NT2/D1 (cell line): ENCODE results near the gene SLC2A1.

Experiments
- YY1 ChIP-seq: IDR thresholded peaks from 2 replicates; pipeline ENCODE4 v1.6.1; 2011; ENCODE audit not compliant: insufficient read length, insufficient read depth
- ZNF274 ChIP-seq: IDR thresholded peaks from 2 replicates; pipeline ENCODE4 v1.6.1; 2011; ENCODE audit warnings: mild to moderate bottlenecking, low read depth, low read length

DNA sequence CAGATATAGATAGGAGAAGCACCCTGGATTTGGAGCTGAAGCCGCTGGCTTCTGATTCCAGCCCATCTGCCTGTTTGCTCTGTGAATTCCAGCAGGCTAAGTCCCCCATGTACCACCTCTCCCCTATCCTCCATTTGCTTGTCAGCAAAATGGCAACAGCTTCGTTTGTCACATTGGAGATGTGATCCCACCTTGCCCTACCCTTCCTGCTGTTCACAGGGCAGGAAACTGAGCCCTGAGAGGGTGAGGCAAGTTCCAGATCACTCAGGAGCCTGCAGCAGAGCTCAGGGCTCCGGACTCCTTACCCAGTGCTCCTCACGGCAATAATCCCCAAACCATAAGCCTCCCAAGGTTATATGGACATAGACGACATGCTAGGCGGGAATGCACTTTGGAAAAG is 14.9 kb downstream of the SLC2A1 start:
- TF ChIP-seq ZNF274, result no peak
- no peak for TF ChIP-seq YY1
